GM23338 (cell line): ENCODE results near the gene VAPA. TPM values are rescaled to one million over a fixed set of nuclear protein-coding genes. Genes with fewer than 3 reads are reported as not detected.

Source experiments
- ATAC-seq: fragments of 200-7000 bp; cut with Tn5 transposase; 3 replicates; pipeline ENCODE4 v1.9.1; 2020
- DNase-seq: peaks from one replicate; pipeline ENCODE4 v3.0.0-alpha.2; 2015; ENCODE audit warnings: low spot score
- H2AFZ ChIP-seq: fragments of 200-600 bp; sonication (generic); 2 replicates; pipeline ENCODE4 v1.8.0; 2016; ENCODE audit warnings: antibody characterized with exemption, mild to moderate bottlenecking, moderate library complexity
- H3F3A ChIP-seq: fragments of 200-600 bp; sonication (generic); replicated peaks from 2 replicates; pipeline ENCODE4 v1.8.0; 2017; ENCODE audit warnings: antibody characterized with exemption, mixed run types, low read depth
- H3K27ac ChIP-seq: fragments of 200-600 bp; sonication (generic); 2 replicates; pipeline ENCODE4 v1.6.1; 2016; ENCODE audit warnings: low read depth
- H3K27me3 ChIP-seq: fragments of 200-600 bp; sonication (generic); 2 replicates; pipeline ENCODE4 v1.8.0; 2016; ENCODE audit warnings: mild to moderate bottlenecking, mixed run types, moderate library complexity; ENCODE audit not compliant: insufficient read depth
- H3K36me3 ChIP-seq: fragments of 200-600 bp; sonication (generic); 2 replicates; pipeline ENCODE4 v1.8.0; 2016; ENCODE audit warnings: mild to moderate bottlenecking; ENCODE audit not compliant: insufficient read depth
- H3K4me1 ChIP-seq: fragments of 200-600 bp; sonication (generic); 2 replicates; pipeline ENCODE4 v1.8.0; 2016; ENCODE audit warnings: mild to moderate bottlenecking, moderate library complexity; ENCODE audit not compliant: insufficient read depth
- H3K4me2 ChIP-seq: fragments of 200-600 bp; sonication (generic); 2 replicates; pipeline ENCODE4 v1.7.1; 2017; ENCODE audit warnings: mixed run types
- H3K4me3 ChIP-seq: fragments of 200-600 bp; sonication (generic); 2 replicates; pipeline ENCODE4 v1.6.1; 2016; ENCODE audit warnings: mixed run types
- H3K79me2 ChIP-seq: fragments of 200-600 bp; sonication (generic); replicated peaks from 2 replicates; pipeline ENCODE4 v1.8.0; 2017; ENCODE audit warnings: mild to moderate bottlenecking; ENCODE audit not compliant: insufficient read depth
- H3K9me2 ChIP-seq: fragments of 200-600 bp; sonication (generic); 2 replicates; pipeline ENCODE4 v1.8.0; 2017; ENCODE audit not compliant: insufficient read depth
- H4K20me1 ChIP-seq: fragments of 200-600 bp; sonication (generic); replicated peaks from 2 replicates; pipeline ENCODE4 v1.8.0; 2017; ENCODE audit warnings: mild to moderate bottlenecking; ENCODE audit not compliant: insufficient read depth
- H3K27ac Mint-ChIP-seq: 2 replicates; pipeline ENCODE4 v1.8.0; 2020; ENCODE audit warnings: inconsistent platforms, mild to moderate bottlenecking, moderate library complexity, mixed read lengths
- H3K27me3 Mint-ChIP-seq: 3 replicates; pipeline ENCODE4 v1.8.0; 2022; ENCODE audit warnings: low read depth, mild to moderate bottlenecking, moderate library complexity, mixed read lengths, inconsistent platforms; ENCODE audit not compliant: insufficient read depth, poor library complexity
- H3K36me3 Mint-ChIP-seq: 3 replicates; pipeline ENCODE4 v1.8.0; 2021; ENCODE audit warnings: low read depth, mild to moderate bottlenecking, inconsistent platforms, moderate library complexity, mixed read lengths
- H3K4me1 Mint-ChIP-seq: 3 replicates; pipeline ENCODE4 v1.8.0; 2020; ENCODE audit warnings: mild to moderate bottlenecking, inconsistent platforms, mixed read lengths
- H3K4me3 Mint-ChIP-seq: 3 replicates; pipeline ENCODE4 v1.8.0; 2021; ENCODE audit warnings: moderate library complexity, mild to moderate bottlenecking, inconsistent platforms, mixed read lengths
- H3K9me3 Mint-ChIP-seq: 3 replicates; pipeline ENCODE4 v1.8.0; 2020; ENCODE audit warnings: moderate library complexity, mild to moderate bottlenecking, inconsistent platforms, mixed read lengths
- CREB1 ChIP-seq: fragments of 250-450 bp; sonication (Bioruptor Pico); IDR thresholded peaks from 2 replicates; pipeline ENCODE4 v1.5.0; 2020; ENCODE audit warnings: low read depth, mild to moderate bottlenecking, moderate library complexity
- EZH2 ChIP-seq: fragments of 200-600 bp; sonication (generic); IDR thresholded peaks from one replicate; pipeline ENCODE4 v1.8.0; 2017; ENCODE audit warnings: antibody characterized with exemption, mild to moderate bottlenecking, low read depth; ENCODE audit not compliant: unreplicated experiment
- EZH2phosphoT487 ChIP-seq: fragments of 200-600 bp; sonication (generic); IDR thresholded peaks from one replicate; pipeline ENCODE4 v1.8.1; 2018; ENCODE audit warnings: antibody characterized with exemption; ENCODE audit not compliant: unreplicated experiment
- JUNB ChIP-seq: IDR thresholded peaks from one replicate; pipeline ENCODE4 v1.6.1; 2016; ENCODE audit warnings: antibody characterized with exemption; ENCODE audit not compliant: unreplicated experiment
- NANOG ChIP-seq: IDR thresholded peaks from 2 replicates; pipeline ENCODE4 v1.6.1; 2016; ENCODE audit warnings: antibody characterized with exemption, borderline replicate concordance
- POLR2AphosphoS5 ChIP-seq: IDR thresholded peaks from 2 replicates; pipeline ENCODE4 v1.6.1; 2016; ENCODE audit warnings: antibody characterized with exemption, low read depth
- STAT1 ChIP-seq: IDR thresholded peaks from one replicate; pipeline ENCODE4 v1.6.1; 2016; ENCODE audit warnings: antibody characterized with exemption; ENCODE audit not compliant: unreplicated experiment
- ZNF114 ChIP-seq: fragments of 250-450 bp; sonication (Bioruptor Pico); IDR thresholded peaks from 2 replicates; pipeline ENCODE4 v1.5.0; 2020; ENCODE audit warnings: mild to moderate bottlenecking, moderate library complexity
- ZNF331 ChIP-seq: fragments of 250-450 bp; sonication (Bioruptor Pico); IDR thresholded peaks from 2 replicates; pipeline ENCODE4 v1.5.0; 2020; ENCODE audit warnings: low read depth, mild to moderate bottlenecking, moderate library complexity
- polyA plus RNA-seq: library from polyadenylated mRNA; unstranded; fragments of >200 nt; fragmentation: Nextera tagmentation; extraction: Ambion mirVana; gene quantifications from 2 replicates; pipeline ENCODE4 v1.2.1, GENCODE V29; 2016
- total RNA-seq: library from RNA; depleted of rRNA; stranded (reverse); fragments of >200 nt; shearing (Covaris generic); gene quantifications from 2 replicates; pipeline ENCODE4 v1.2.3, GENCODE V29; 2014
- TF ChIP-seq, protein P1 (sequence below), 2 experiments: fragments of 200-600 bp in 1 of 2; sonication (generic) in 1 of 2; conservative IDR thresholded peaks; 2 replicates each; pipeline versions ENCODE4 v1.5.1 to v1.6.1; 2016 to 2017; ENCODE audit warnings: antibody characterized with exemption in 2 of 2, low read depth in 2 of 2, mild to moderate bottlenecking in 2 of 2, moderate library complexity in 1 of 2
- TF ChIP-seq, protein P2 (sequence below): IDR thresholded peaks from one replicate; pipeline ENCODE4 v1.6.1; 2018; ENCODE audit warnings: antibody characterized with exemption; ENCODE audit not compliant: unreplicated experiment
- TF ChIP-seq, protein P3 (sequence below): fragments of 250-450 bp; sonication (Bioruptor Pico); IDR thresholded peaks from 2 replicates; pipeline ENCODE4 v1.5.0; 2020; ENCODE audit warnings: mild to moderate bottlenecking, moderate library complexity
- TF ChIP-seq, protein P4 (sequence below): IDR thresholded peaks from 2 replicates; pipeline ENCODE4 v1.6.1; 2016; ENCODE audit warnings: antibody characterized with exemption

Gene VAPA
- total and polyA plus RNA-seq, 2 experiments from 2014 or later: 162 to 178 TPM

DNA sequence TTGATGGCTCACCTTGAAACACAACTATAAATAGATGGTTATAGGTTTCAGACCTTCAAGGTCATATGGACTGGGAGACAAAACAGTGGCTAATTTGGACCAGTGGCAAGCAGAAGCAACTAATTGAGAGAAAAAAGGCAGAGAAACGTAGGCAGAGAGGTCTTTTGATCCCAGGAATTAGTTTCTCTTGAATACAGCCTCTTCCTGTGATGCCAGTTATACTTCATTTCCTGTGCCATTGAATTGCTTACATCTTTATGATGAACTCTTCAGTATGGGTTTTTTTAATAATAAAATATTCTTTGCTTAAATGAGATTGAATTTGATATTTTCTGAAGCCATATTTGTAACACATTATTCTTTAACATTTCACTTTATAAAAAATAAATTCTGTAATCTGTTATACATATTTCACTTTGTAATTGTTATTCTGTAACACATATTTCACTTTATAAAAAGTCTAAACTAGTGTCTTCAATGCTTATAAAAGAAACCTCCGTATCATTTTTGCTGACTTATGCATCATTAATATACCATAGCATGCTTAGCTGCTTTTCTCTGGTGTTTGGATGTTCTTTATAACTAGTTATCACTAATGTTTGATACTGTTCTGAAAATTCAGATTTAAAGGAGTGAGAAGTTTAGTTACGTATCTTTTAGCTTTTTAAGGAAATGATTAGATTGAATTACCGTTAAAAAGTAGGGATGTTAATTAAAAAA lies 8.9 kb downstream of the VAPA start:
- no peak for ATAC-seq
- no peak for TF ChIP-seq EZH2phosphoT487
- TF ChIP-seq STAT1: no peak
- no peak for TF ChIP-seq ZNF331
- TF ChIP-seq, protein P1, sequence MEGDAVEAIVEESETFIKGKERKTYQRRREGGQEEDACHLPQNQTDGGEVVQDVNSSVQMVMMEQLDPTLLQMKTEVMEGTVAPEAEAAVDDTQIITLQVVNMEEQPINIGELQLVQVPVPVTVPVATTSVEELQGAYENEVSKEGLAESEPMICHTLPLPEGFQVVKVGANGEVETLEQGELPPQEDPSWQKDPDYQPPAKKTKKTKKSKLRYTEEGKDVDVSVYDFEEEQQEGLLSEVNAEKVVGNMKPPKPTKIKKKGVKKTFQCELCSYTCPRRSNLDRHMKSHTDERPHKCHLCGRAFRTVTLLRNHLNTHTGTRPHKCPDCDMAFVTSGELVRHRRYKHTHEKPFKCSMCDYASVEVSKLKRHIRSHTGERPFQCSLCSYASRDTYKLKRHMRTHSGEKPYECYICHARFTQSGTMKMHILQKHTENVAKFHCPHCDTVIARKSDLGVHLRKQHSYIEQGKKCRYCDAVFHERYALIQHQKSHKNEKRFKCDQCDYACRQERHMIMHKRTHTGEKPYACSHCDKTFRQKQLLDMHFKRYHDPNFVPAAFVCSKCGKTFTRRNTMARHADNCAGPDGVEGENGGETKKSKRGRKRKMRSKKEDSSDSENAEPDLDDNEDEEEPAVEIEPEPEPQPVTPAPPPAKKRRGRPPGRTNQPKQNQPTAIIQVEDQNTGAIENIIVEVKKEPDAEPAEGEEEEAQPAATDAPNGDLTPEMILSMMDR (conservative IDR thresholded peaks at IDR 0.05; ENCODE audit: low read depth in 2 of 2): no peak
- TF ChIP-seq EZH2: no peak
- TF ChIP-seq ZNF114 (CRISPR knock-in tag): no peak
- TF ChIP-seq, protein P2, sequence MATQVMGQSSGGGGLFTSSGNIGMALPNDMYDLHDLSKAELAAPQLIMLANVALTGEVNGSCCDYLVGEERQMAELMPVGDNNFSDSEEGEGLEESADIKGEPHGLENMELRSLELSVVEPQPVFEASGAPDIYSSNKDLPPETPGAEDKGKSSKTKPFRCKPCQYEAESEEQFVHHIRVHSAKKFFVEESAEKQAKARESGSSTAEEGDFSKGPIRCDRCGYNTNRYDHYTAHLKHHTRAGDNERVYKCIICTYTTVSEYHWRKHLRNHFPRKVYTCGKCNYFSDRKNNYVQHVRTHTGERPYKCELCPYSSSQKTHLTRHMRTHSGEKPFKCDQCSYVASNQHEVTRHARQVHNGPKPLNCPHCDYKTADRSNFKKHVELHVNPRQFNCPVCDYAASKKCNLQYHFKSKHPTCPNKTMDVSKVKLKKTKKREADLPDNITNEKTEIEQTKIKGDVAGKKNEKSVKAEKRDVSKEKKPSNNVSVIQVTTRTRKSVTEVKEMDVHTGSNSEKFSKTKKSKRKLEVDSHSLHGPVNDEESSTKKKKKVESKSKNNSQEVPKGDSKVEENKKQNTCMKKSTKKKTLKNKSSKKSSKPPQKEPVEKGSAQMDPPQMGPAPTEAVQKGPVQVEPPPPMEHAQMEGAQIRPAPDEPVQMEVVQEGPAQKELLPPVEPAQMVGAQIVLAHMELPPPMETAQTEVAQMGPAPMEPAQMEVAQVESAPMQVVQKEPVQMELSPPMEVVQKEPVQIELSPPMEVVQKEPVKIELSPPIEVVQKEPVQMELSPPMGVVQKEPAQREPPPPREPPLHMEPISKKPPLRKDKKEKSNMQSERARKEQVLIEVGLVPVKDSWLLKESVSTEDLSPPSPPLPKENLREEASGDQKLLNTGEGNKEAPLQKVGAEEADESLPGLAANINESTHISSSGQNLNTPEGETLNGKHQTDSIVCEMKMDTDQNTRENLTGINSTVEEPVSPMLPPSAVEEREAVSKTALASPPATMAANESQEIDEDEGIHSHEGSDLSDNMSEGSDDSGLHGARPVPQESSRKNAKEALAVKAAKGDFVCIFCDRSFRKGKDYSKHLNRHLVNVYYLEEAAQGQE: no peak
- TF ChIP-seq POLR2AphosphoS5: no peak
- TF ChIP-seq NANOG: no peak
- TF ChIP-seq JUNB: no peak
- TF ChIP-seq, protein P3, sequence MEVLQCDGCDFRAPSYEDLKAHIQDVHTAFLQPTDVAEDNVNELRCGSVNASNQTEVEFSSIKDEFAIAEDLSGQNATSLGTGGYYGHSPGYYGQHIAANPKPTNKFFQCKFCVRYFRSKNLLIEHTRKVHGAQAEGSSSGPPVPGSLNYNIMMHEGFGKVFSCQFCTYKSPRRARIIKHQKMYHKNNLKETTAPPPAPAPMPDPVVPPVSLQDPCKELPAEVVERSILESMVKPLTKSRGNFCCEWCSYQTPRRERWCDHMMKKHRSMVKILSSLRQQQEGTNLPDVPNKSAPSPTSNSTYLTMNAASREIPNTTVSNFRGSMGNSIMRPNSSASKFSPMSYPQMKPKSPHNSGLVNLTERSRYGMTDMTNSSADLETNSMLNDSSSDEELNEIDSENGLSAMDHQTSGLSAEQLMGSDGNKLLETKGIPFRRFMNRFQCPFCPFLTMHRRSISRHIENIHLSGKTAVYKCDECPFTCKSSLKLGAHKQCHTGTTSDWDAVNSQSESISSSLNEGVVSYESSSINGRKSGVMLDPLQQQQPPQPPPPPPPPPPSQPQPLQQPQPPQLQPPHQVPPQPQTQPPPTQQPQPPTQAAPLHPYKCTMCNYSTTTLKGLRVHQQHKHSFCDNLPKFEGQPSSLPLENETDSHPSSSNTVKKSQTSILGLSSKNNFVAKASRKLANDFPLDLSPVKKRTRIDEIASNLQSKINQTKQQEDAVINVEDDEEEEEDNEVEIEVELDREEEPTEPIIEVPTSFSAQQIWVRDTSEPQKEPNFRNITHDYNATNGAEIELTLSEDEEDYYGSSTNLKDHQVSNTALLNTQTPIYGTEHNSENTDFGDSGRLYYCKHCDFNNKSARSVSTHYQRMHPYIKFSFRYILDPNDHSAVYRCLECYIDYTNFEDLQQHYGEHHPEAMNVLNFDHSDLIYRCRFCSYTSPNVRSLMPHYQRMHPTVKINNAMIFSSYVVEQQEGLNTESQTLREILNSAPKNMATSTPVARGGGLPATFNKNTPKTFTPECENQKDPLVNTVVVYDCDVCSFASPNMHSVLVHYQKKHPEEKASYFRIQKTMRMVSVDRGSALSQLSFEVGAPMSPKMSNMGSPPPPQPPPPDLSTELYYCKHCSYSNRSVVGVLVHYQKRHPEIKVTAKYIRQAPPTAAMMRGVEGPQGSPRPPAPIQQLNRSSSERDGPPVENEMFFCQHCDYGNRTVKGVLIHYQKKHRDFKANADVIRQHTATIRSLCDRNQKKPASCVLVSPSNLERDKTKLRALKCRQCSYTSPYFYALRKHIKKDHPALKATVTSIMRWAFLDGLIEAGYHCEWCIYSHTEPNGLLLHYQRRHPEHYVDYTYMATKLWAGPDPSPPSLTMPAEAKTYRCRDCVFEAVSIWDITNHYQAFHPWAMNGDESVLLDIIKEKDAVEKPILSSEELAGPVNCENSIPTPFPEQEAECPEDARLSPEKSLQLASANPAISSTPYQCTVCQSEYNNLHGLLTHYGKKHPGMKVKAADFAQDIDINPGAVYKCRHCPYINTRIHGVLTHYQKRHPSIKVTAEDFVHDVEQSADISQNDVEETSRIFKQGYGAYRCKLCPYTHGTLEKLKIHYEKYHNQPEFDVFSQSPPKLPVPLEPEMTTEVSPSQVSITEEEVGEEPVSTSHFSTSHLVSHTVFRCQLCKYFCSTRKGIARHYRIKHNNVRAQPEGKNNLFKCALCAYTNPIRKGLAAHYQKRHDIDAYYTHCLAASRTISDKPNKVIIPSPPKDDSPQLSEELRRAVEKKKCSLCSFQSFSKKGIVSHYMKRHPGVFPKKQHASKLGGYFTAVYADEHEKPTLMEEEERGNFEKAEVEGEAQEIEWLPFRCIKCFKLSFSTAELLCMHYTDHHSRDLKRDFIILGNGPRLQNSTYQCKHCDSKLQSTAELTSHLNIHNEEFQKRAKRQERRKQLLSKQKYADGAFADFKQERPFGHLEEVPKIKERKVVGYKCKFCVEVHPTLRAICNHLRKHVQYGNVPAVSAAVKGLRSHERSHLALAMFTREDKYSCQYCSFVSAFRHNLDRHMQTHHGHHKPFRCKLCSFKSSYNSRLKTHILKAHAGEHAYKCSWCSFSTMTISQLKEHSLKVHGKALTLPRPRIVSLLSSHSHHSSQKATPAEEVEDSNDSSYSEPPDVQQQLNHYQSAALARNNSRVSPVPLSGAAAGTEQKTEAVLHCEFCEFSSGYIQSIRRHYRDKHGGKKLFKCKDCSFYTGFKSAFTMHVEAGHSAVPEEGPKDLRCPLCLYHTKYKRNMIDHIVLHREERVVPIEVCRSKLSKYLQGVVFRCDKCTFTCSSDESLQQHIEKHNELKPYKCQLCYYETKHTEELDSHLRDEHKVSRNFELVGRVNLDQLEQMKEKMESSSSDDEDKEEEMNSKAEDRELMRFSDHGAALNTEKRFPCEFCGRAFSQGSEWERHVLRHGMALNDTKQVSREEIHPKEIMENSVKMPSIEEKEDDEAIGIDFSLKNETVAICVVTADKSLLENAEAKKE (CRISPR knock-in tag): no peak
- TF ChIP-seq, protein P4, sequence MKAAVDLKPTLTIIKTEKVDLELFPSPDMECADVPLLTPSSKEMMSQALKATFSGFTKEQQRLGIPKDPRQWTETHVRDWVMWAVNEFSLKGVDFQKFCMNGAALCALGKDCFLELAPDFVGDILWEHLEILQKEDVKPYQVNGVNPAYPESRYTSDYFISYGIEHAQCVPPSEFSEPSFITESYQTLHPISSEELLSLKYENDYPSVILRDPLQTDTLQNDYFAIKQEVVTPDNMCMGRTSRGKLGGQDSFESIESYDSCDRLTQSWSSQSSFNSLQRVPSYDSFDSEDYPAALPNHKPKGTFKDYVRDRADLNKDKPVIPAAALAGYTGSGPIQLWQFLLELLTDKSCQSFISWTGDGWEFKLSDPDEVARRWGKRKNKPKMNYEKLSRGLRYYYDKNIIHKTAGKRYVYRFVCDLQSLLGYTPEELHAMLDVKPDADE: no peak
- no peak for TF ChIP-seq CREB1
- no peak overlapping the region for H3K4me3 ChIP-seq
- no peak overlapping the region for H3K4me2 ChIP-seq
- peaks cover 30% of the 10 kb centered on the region for H3K4me1 Mint-ChIP-seq
- no peaks in the 10 kb centered on the region for H3K9me3 Mint-ChIP-seq
- no peak for DNase-seq
- H3K79me2 ChIP-seq: peaks cover 100% of the 10 kb centered on the region
- no peaks in the 10 kb centered on the region for H3K27me3 ChIP-seq
- H3K27ac Mint-ChIP-seq: no peak overlapping the region
- peaks cover 56% of the 10 kb centered on the region for H3K4me1 ChIP-seq
- H2AFZ ChIP-seq: no peak overlapping the region
- no peaks in the 10 kb centered on the region for H3K27me3 Mint-ChIP-seq
- peaks cover 44% of the 10 kb centered on the region for H4K20me1 ChIP-seq
- no peaks in the 10 kb centered on the region for H3K36me3 Mint-ChIP-seq
- no peaks in the 10 kb centered on the region for H3F3A ChIP-seq
- no peaks in the 10 kb centered on the region for H3K9me2 ChIP-seq
- H3K27ac ChIP-seq: no peak overlapping the region
- H3K36me3 ChIP-seq: no peaks in the 10 kb centered on the region
- no peak overlapping the region for H3K4me3 Mint-ChIP-seq
